Endothelial cell of umbilical vein (primary cell): ENCODE results near the gene KCNJ6. TPM values are rescaled to one million over a fixed set of nuclear protein-coding genes. Genes with fewer than 3 reads are reported as not detected.

Source experiments
- BruUV-seq: library from RNA; stranded (reverse); fragments of 400-500 nt; replicated peaks from 2 replicates; lab custom pipeline; 2021; lab: Mats Ljungman, UMichigan
- CTCF ChIA-PET: fragments of 300-600, 350-600 bp; sonication (Branson Sonifier 250); formaldehyde crosslinking; loops from one replicate; lab custom pipeline; 2021; ENCODE audit warnings: antibody characterized with exemption, inconsistent platforms; lab: Charles Lee
- POLR2A ChIA-PET: fragments of 300-600, 350-600 bp; sonication (Branson Sonifier 250); formaldehyde crosslinking; loops from one replicate; lab custom pipeline; 2021; ENCODE audit warnings: antibody characterized with exemption, inconsistent platforms; lab: Charles Lee
- DNase-seq: peaks from one replicate; pipeline ENCODE4 v3.0.0-alpha.2; 2011; ENCODE audit warnings: low read depth, low spot score
- FAIRE-seq: peaks from 2 replicates; lab custom pipeline; 2011; peaks lifted over from hg19 to GRCh38; lab: Jason Lieb, UNC
- H2AFZ ChIP-seq: 2 replicates; pipeline ENCODE4 v1.6.0; 2012; ENCODE audit warnings: low read depth, low read length, control low read depth, inconsistent platforms
- H3K27ac ChIP-seq: 2 replicates; pipeline ENCODE4 v1.5.1; 2011; ENCODE audit warnings: low read depth, mild to moderate bottlenecking, control low read depth, low read length, moderate library complexity; ENCODE audit not compliant: insufficient read depth
- H3K27me3 ChIP-seq, 2 experiments: 2 replicates each; pipeline versions ENCODE4 v1.6.0 to v1.6.1; 2011; ENCODE audit warnings: low read length in 2 of 2, mixed read lengths in 1 of 2; ENCODE audit not compliant: control insufficient read depth in 2 of 2, insufficient read depth in 2 of 2
- H3K36me3 ChIP-seq, 2 experiments: 2 replicates in 1 of 2; 3 replicates in 1 of 2; pipeline ENCODE4 v1.5.1; 2011; ENCODE audit warnings: low read length in 2 of 2, mild to moderate bottlenecking in 1 of 2, moderate library complexity in 1 of 2; ENCODE audit not compliant: control insufficient read depth in 2 of 2, insufficient read depth in 2 of 2; ENCODE audit errors: extremely low read depth in 1 of 2
- H3K4me1 ChIP-seq: 3 replicates; pipeline ENCODE4 v1.5.1; 2011; ENCODE audit warnings: mild to moderate bottlenecking, low read length; ENCODE audit not compliant: control insufficient read depth, insufficient read depth; ENCODE audit errors: extremely low read depth
- H3K4me2 ChIP-seq: 2 replicates; pipeline ENCODE4 v1.6.1; 2011; ENCODE audit warnings: low read length, control low read depth, mixed read lengths; ENCODE audit not compliant: insufficient read depth
- H3K4me3 ChIP-seq, 3 experiments: fragments of 200-600 bp in 1 of 3; sonication (generic), shearing (Covaris generic) in 1 of 3; replicated peaks in 1 of 3; 2 replicates each; pipeline ENCODE4 v1.5.1; 2011 to 2016; ENCODE audit warnings: control low read depth in 3 of 3, low read length in 3 of 3, mild to moderate bottlenecking in 2 of 3, inconsistent platforms in 1 of 3, low read depth in 1 of 3, moderate library complexity in 1 of 3; ENCODE audit not compliant: insufficient read depth in 1 of 3
- H3K79me2 ChIP-seq: 2 replicates; pipeline ENCODE4 v1.6.0; 2012; ENCODE audit warnings: low read length, inconsistent platforms; ENCODE audit not compliant: control insufficient read depth, insufficient read depth
- H3K9ac ChIP-seq: replicated peaks from 2 replicates; pipeline ENCODE3; 2011; ENCODE audit warnings: low read length, control low read depth; ENCODE audit not compliant: insufficient read depth; ENCODE audit errors: extremely low read depth
- H3K9me1 ChIP-seq: replicated peaks from 3 replicates; pipeline ENCODE4 v1.6.0; 2011; ENCODE audit warnings: mild to moderate bottlenecking, low read length; ENCODE audit not compliant: control insufficient read depth, insufficient read depth; ENCODE audit errors: extremely low read depth
- H3K9me3 ChIP-seq: replicated peaks from 2 replicates; pipeline ENCODE4 v1.5.1; 2012; ENCODE audit warnings: low read length, inconsistent platforms; ENCODE audit not compliant: control insufficient read depth, insufficient read depth
- H4K20me1 ChIP-seq: replicated peaks from 2 replicates; pipeline ENCODE3; 2011; ENCODE audit warnings: mild to moderate bottlenecking, low read length; ENCODE audit not compliant: control insufficient read depth, insufficient read depth; ENCODE audit errors: extremely low read depth
- CTCF ChIP-seq, 2 donors: IDR thresholded peaks; 1 replicate in 1 of 2; 2 replicates in 1 of 2; pipeline ENCODE4 v1.5.1; 2011; ENCODE audit warnings: low read length in 2 of 2, mild to moderate bottlenecking in 2 of 2, moderate library complexity in 2 of 2, control low read depth in 1 of 2, inconsistent platforms in 1 of 2, low read depth in 1 of 2; ENCODE audit not compliant: insufficient read depth in 1 of 2; ENCODE audit errors: extremely low read depth in 1 of 2
- EZH2 ChIP-seq: IDR thresholded peaks from 2 replicates; pipeline ENCODE4 v1.6.1; 2012; ENCODE audit warnings: borderline replicate concordance, low read depth, mild to moderate bottlenecking, moderate library complexity, low read length, inconsistent platforms; ENCODE audit not compliant: severe bottlenecking
- FOS ChIP-seq: IDR thresholded peaks from 2 replicates; pipeline ENCODE4 v1.6.1; 2011; ENCODE audit warnings: mild to moderate bottlenecking, low read length, moderate library complexity, borderline replicate concordance; ENCODE audit not compliant: insufficient read depth
- GATA2 ChIP-seq: IDR thresholded peaks from 2 replicates; pipeline ENCODE4 v1.7.0; 2011; ENCODE audit warnings: low read depth, mild to moderate bottlenecking, moderate library complexity, mixed read lengths, low read length; ENCODE audit not compliant: insufficient read length, insufficient read depth
- JUN ChIP-seq: IDR thresholded peaks from 2 replicates; pipeline ENCODE4 v1.6.1; 2011; ENCODE audit warnings: borderline replicate concordance, low read depth; ENCODE audit not compliant: insufficient read length, insufficient read depth
- MAX ChIP-seq: IDR thresholded peaks from 2 replicates; pipeline ENCODE4 v1.6.1; 2011; ENCODE audit not compliant: insufficient read depth, insufficient read length
- MYC ChIP-seq: IDR thresholded peaks from one replicate; pipeline ENCODE4 v1.6.1; 2011; ENCODE audit warnings: mild to moderate bottlenecking, low read depth, low read length
- POLR2A ChIP-seq: IDR thresholded peaks from 2 replicates; pipeline ENCODE4 v1.6.1; 2012; ENCODE audit warnings: low read depth, mild to moderate bottlenecking, control low read depth, low read length
- POLR2AphosphoS5 ChIP-seq: IDR thresholded peaks from 2 replicates; pipeline ENCODE4 v1.6.1; 2012; ENCODE audit warnings: low read depth, mild to moderate bottlenecking, control low read depth, low read length, moderate library complexity; ENCODE audit not compliant: insufficient read depth
- dilution Hi-C: fragments of 300-500 bp; cut with MboI; formaldehyde crosslinking; loops from one replicate; pipeline ENCODE4 v1.15.0; 2019; ENCODE audit warnings: low sequenced_read_pairs; ENCODE audit not compliant: extremely low pct_ligation_motif_present
- intact Hi-C: fragments of 100-400 bp; cut with micrococcal nuclease; formaldehyde crosslinking; loops from one replicate; pipeline ENCODE4 v1.10.0; 2022
- polyA plus RNA-seq, 4 experiments: library from polyadenylated mRNA; depleted of rRNA in 3 of 4; stranded (reverse) in 3 of 4; unstranded in 1 of 4; fragments of >200 nt; gene quantifications; 2 replicates each; pipeline versions ENCODE4 v1.2.1 to v1.2.3, GENCODE V29; 2011 to 2012; ENCODE audit warnings: missing spikeins in 1 of 4
- total RNA-seq: library from RNA; stranded (reverse); gene quantifications from 2 replicates; pipeline ENCODE4 v1.2.3, GENCODE V29; 2021

KCNJ6 gene
- total and polyA plus RNA-seq, 2 donors (not counting 3 experiments of a cell fraction or from before 2014, with no cell fraction given): not detected

- Histone ChIP-seq H3K4me2 (no peak overlapping the region), H2AFZ (no peak overlapping the region), H3K9me1 (no peaks in the 10 kb centered on the region), H3K27ac (no peak overlapping the region), H3K36me3 (no peaks in the 10 kb centered on the region), H4K20me1 (no peaks in the 10 kb centered on the region), H3K79me2 (no peaks in the 10 kb centered on the region), H3K9ac (no peak overlapping the region), H3K27me3 (peaks cover 0 to 1% of the 10 kb centered on the region in 2 experiments), H3K9me3 (no peaks in the 10 kb centered on the region), H3K4me3 (no peak overlapping the region), H3K4me1 (no peaks in the 10 kb centered on the region)
- FAIRE-seq: no peak
- POLR2A ChIA-PET: no interaction called here
- DNase-seq: no peak
- intact Hi-C loops: no loop called here
- no TSS peak for BruUV-seq
- dilution Hi-C loops: no loop called here
- CTCF ChIA-PET: interaction anchor here (1.0 to 1.1 kb wide), 2 partner anchors 9 to 15 kb away, joined by 3 read pairs; no protein-coding TSS in a partner anchor
- TF ChIP-seq MYC (no peak), POLR2AphosphoS5 (no peak), POLR2A (no peak), MAX (no peak), GATA2 (no peak), JUN (no peak), EZH2 (no peak), FOS (no peak), CTCF (IDR thresholded peaks at IDR 0.05; ENCODE audit: extremely low read depth in 1 of 2, insufficient read depth in 1 of 2, low read depth in 1 of 2, low read length in 2 of 2) (no peak)
Measured at GRCh38 chr21:37860416-37860815, 55.8 kb downstream of the KCNJ6 start.
